Testis (tissue), 2 donors: ENCODE measurements around the gene CAMSAP3.

Experiments
- POLR2A ChIP-seq: fragments of 450-650 bp; IDR thresholded peaks from one replicate; pipeline ENCODE4 v1.6.1; 2017; ENCODE audit warnings: antibody characterized with exemption, mild to moderate bottlenecking, moderate library complexity
- TF ChIP-seq, protein P1 (sequence below), 3 experiments: fragments of 450-650 bp in 2 of 3; fragments of 200-600 bp in 1 of 3; sonication (generic) in 1 of 3; IDR thresholded peaks; one replicate each; pipeline ENCODE4 v1.5.1; 2016 to 2019; ENCODE audit warnings: antibody characterized with exemption in 3 of 3, mild to moderate bottlenecking in 2 of 3, moderate library complexity in 1 of 3

DNA sequence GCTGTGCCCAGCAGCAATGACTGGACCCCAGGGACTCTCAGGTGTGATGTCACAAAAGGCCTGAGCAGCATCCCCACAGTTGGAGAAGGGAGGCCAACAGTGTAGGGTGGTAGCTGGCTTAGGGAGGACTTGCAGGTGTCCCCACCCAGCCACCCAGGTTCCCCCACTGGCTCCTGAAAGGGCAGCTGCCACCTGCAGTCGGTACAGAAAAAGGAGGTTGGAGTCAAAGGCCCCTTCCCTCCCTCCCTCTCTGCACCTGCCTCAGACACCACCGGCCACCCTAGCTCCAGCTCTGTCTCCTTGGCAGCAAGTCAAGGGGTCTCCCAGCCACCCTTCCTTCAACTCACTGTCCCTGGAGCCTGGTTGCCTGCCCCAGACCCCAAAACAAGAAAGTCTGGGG lies 38.0 kb downstream of the CAMSAP3 start, which contains the start of gene PCP2:
- TF ChIP-seq, protein P1, sequence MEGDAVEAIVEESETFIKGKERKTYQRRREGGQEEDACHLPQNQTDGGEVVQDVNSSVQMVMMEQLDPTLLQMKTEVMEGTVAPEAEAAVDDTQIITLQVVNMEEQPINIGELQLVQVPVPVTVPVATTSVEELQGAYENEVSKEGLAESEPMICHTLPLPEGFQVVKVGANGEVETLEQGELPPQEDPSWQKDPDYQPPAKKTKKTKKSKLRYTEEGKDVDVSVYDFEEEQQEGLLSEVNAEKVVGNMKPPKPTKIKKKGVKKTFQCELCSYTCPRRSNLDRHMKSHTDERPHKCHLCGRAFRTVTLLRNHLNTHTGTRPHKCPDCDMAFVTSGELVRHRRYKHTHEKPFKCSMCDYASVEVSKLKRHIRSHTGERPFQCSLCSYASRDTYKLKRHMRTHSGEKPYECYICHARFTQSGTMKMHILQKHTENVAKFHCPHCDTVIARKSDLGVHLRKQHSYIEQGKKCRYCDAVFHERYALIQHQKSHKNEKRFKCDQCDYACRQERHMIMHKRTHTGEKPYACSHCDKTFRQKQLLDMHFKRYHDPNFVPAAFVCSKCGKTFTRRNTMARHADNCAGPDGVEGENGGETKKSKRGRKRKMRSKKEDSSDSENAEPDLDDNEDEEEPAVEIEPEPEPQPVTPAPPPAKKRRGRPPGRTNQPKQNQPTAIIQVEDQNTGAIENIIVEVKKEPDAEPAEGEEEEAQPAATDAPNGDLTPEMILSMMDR (IDR thresholded peaks at IDR 0.05) = no peak
- no peak for TF ChIP-seq POLR2A
